ENCODE data around the gene BCOR.
A peak's percentile ranks its signal among the peaks of the same experiment; 100 is the strongest.

BCOR gene

GRCh38 chrX:40061871-40062524 lies 35.8 kb downstream of the BCOR start:
- no peak for DNase-seq

GRCh38 chrX:40061005-40061404 lies 36.8 kb downstream of the BCOR start:
- DNase-seq: no peak

GRCh38 chrX:40060356-40060845 lies 37.4 kb downstream of the BCOR start:
- DNase-seq: no peak

GRCh38 chrX:40058719-40059118 lies 39.0 kb downstream of the BCOR start:
- DNase-seq: peak; percentile 91

- no peak for DNase-seq
These were observed 40.4 kb downstream of the BCOR start for GRCh38 chrX:40057405-40057804.

GRCh38 chrX:40056420-40056819 lies 41.3 kb downstream of the BCOR start:
- DNase-seq: no peak

GRCh38 chrX:40055495-40055894 lies 42.3 kb downstream of the BCOR start:
- no peak for DNase-seq

GRCh38 chrX:40054793-40055192 lies 43.0 kb downstream of the BCOR start:
- DNase-seq: no peak

GRCh38 chrX:40050532-40050931 lies 47.2 kb downstream of the BCOR start:
- DNase-seq: no peak

GRCh38 chrX:40049084-40049641 lies 48.6 kb downstream of the BCOR start:
- DNase-seq: no peak

- no peak for DNase-seq
These were observed 50.3 kb downstream of the BCOR start for GRCh38 chrX:40047485-40047884.

GRCh38 chrX:40043895-40044294 lies 53.9 kb downstream of the BCOR start:
- no peak for DNase-seq

- no peak for DNase-seq
These were observed 55.8 kb downstream of the BCOR start for GRCh38 chrX:40041915-40042314.

- DNase-seq: no peak
These were observed 56.9 kb downstream of the BCOR start for GRCh38 chrX:40040686-40041461.

- no peak for DNase-seq
These were observed 57.9 kb downstream of the BCOR start for GRCh38 chrX:40039887-40040286.

- DNase-seq: no peak
These were observed 60.4 kb downstream of the BCOR start for GRCh38 chrX:40037367-40037766.

GRCh38 chrX:40035726-40036125 lies 62.0 kb downstream of the BCOR start:
- DNase-seq: no peak

GRCh38 chrX:40031911-40032310 lies 65.8 kb downstream of the BCOR start:
- DNase-seq: no peak

GRCh38 chrX:40030205-40030604 lies 67.6 kb downstream of the BCOR start:
- DNase-seq: no peak

- no peak for DNase-seq
These were observed 75.3 kb downstream of the BCOR start for GRCh38 chrX:40022421-40022820.

GRCh38 chrX:40021647-40022046 lies 76.1 kb downstream of the BCOR start:
- DNase-seq: no peak

- DNase-seq: no peak
These were observed 78.2 kb downstream of the BCOR start for GRCh38 chrX:40019541-40019940.

- DNase-seq: no peak
These were observed 79.7 kb downstream of the BCOR start for GRCh38 chrX:40018041-40018440.

- no peak for DNase-seq
These were observed 81.0 kb downstream of the BCOR start for GRCh38 chrX:40016749-40017148.

All from NCI-H345 (cell line).